ENCODE data around the gene TNFRSF1B.

Gene TNFRSF1B

GRCh38 chr1:12208764-12209494 is 42.1 kb downstream of the TNFRSF1B start:
- no peak overlapping the region for H3K4me3 ChIP-seq (ENCODE audit: low read length)
- no peak overlapping the region for H3K27ac ChIP-seq (ENCODE audit: low read depth, low read length)
- peaks cover 30% of the 10 kb centered on the region for H3K4me1 ChIP-seq (ENCODE audit: control insufficient read depth, low read length)
- peaks cover 14% of the 10 kb centered on the region for H3K27me3 ChIP-seq (ENCODE audit: control insufficient read depth, low read length)
- no peaks in the 10 kb centered on the region for H3K9me3 ChIP-seq (ENCODE audit: control insufficient read depth, insufficient read depth, low read length)
- H3F3A ChIP-seq (ENCODE audit: control insufficient read depth, insufficient read depth) = no peaks in the 10 kb centered on the region
- no peaks in the 10 kb centered on the region for H4K20me1 ChIP-seq (ENCODE audit: control insufficient read depth, insufficient read depth, low read depth, low read length)
- no peaks in the 10 kb centered on the region for H3K79me2 ChIP-seq (ENCODE audit: control insufficient read depth, low read length)
- no peaks in the 10 kb centered on the region for H3K9me2 ChIP-seq (replicated peaks; ENCODE audit: control insufficient read depth, low read length)
- TF ChIP-seq EZH2phosphoT487 (IDR thresholded peaks at IDR 0.05; ENCODE audit: borderline replicate concordance, low read length) (no peak), CTCF (IDR thresholded peaks at IDR 0.05; ENCODE audit: low read depth, low read length, poor library complexity, severe bottlenecking) (peak; percentile 92)
- peak overlapping the region; percentile 10; the same call in 1 of the 2 replicates for H3K4me2 ChIP-seq (ENCODE audit: low read length)
- H3K36me3 ChIP-seq (ENCODE audit: control insufficient read depth, low read length) = no peaks in the 10 kb centered on the region

- no peaks in the 10 kb centered on the region for H3K9me3 ChIP-seq (ENCODE audit: control insufficient read depth, insufficient read depth, low read length)
- H3K9me2 ChIP-seq (replicated peaks; ENCODE audit: control insufficient read depth, low read length) = no peaks in the 10 kb centered on the region
- H3K4me3 ChIP-seq (ENCODE audit: low read length) = no peak overlapping the region
- TF ChIP-seq CTCF (IDR thresholded peaks at IDR 0.05; ENCODE audit: low read depth, low read length, poor library complexity, severe bottlenecking) = no peak
- no peak for TF ChIP-seq EZH2phosphoT487 (IDR thresholded peaks at IDR 0.05; ENCODE audit: borderline replicate concordance, low read length)
- H4K20me1 ChIP-seq (ENCODE audit: control insufficient read depth, insufficient read depth, low read depth, low read length) = no peaks in the 10 kb centered on the region
- peaks cover 17% of the 10 kb centered on the region for H3K27me3 ChIP-seq (ENCODE audit: control insufficient read depth, low read length)
- H3K79me2 ChIP-seq (ENCODE audit: control insufficient read depth, low read length) = no peaks in the 10 kb centered on the region
- peaks cover 24% of the 10 kb centered on the region for H3K4me1 ChIP-seq (ENCODE audit: control insufficient read depth, low read length)
- no peak overlapping the region for H3K27ac ChIP-seq (ENCODE audit: low read depth, low read length)
- H3K36me3 ChIP-seq (ENCODE audit: control insufficient read depth, low read length) = no peaks in the 10 kb centered on the region
- H3F3A ChIP-seq (ENCODE audit: control insufficient read depth, insufficient read depth) = no peaks in the 10 kb centered on the region
- H3K4me2 ChIP-seq (ENCODE audit: low read length) = peak overlapping the region; percentile 10; the same call in 1 of the 2 replicates
These were observed 42.7 kb downstream of the TNFRSF1B start for GRCh38 chr1:12209495-12209832.

GRCh38 chr1:12215118-12215961 is 48.5 kb downstream of the TNFRSF1B start:
- Histone ChIP-seq H3K9me3 (ENCODE audit: control insufficient read depth, insufficient read depth, low read length) (no peaks in the 10 kb centered on the region), H3K27ac (ENCODE audit: low read depth, low read length) (no peak overlapping the region), H3K4me1 (ENCODE audit: control insufficient read depth, low read length) (peaks cover 6% of the 10 kb centered on the region), H3F3A (ENCODE audit: control insufficient read depth, insufficient read depth) (no peaks in the 10 kb centered on the region), H3K4me3 (ENCODE audit: low read length) (no peak overlapping the region), H3K9me2 (replicated peaks; ENCODE audit: control insufficient read depth, low read length) (no peaks in the 10 kb centered on the region), H3K4me2 (ENCODE audit: low read length) (no peak overlapping the region), H4K20me1 (ENCODE audit: control insufficient read depth, insufficient read depth, low read depth, low read length) (no peaks in the 10 kb centered on the region), H3K27me3 (ENCODE audit: control insufficient read depth, low read length) (peaks cover 20% of the 10 kb centered on the region), H3K79me2 (ENCODE audit: control insufficient read depth, low read length) (no peaks in the 10 kb centered on the region), H3K36me3 (ENCODE audit: control insufficient read depth, low read length) (no peaks in the 10 kb centered on the region)
- TF ChIP-seq CTCF (IDR thresholded peaks at IDR 0.05; ENCODE audit: low read depth, low read length, poor library complexity, severe bottlenecking) (no peak), EZH2phosphoT487 (IDR thresholded peaks at IDR 0.05; ENCODE audit: borderline replicate concordance, low read length) (no peak)

All from DOHH2 (cell line).